HepG2 (cell line): Measurements from ENCODE around the gene AS3MT. TPM values are rescaled to one million over a fixed set of nuclear protein-coding genes. Genes with fewer than 3 reads are reported as not detected.
A peak's percentile ranks its signal among the peaks of the same experiment; 100 is the strongest.
"Not testable (repeated sequence)": the region's sequence is repeated elsewhere in the genome, so short reads cannot be mapped to it uniquely, and the experiment has no call there.

ENCODE experiments used
- ATAC-seq: fragments of 200-7000 bp; cut with Tn5 transposase; 3 replicates; pipeline ENCODE4 v1.9.1; 2020; ENCODE audit warnings: mild to moderate bottlenecking, moderate library complexity
- BruUV-seq: library from RNA; stranded (reverse); fragments of 400-500 nt; replicated peaks from 2 replicates; lab custom pipeline; 2021; lab: Mats Ljungman, UMichigan
- CTCF ChIA-PET: fragments of 300-600 bp; formaldehyde crosslinking; extraction: SDS; loops from one replicate; lab custom pipeline; 2021; ENCODE audit warnings: low total read pairs, inconsistent platforms, low intra/inter-chr PET ratio; lab: Yijun Ruan, JAX
- POLR2A ChIA-PET: fragments of 350-600 bp; sonication (Branson Sonifier 250); formaldehyde crosslinking; loops from one replicate; lab custom pipeline; 2020; ENCODE audit warnings: antibody characterized with exemption, inconsistent platforms; lab: Yijun Ruan, JAX
- DNase-seq: peaks from one replicate; pipeline ENCODE4 v3.0.0-alpha.2; 2015; ENCODE audit warnings: low spot score
- FAIRE-seq: peaks from 3 replicates; lab custom pipeline; 2011; peaks lifted over from hg19 to GRCh38; lab: Jason Lieb, UNC
- H2AFZ ChIP-seq: one replicate; pipeline ENCODE4 v1.6.1; 2011; ENCODE audit warnings: low read length, inconsistent platforms
- H3K27ac ChIP-seq: fragments of 300-600 bp; 3 replicates; pipeline ENCODE4 v1.8.0; 2011; ENCODE audit warnings: mixed run types, mild to moderate bottlenecking, mixed read lengths, low read length, inconsistent platforms; ENCODE audit not compliant: insufficient read depth; ENCODE audit errors: extremely low read length
- H3K27me3 ChIP-seq, 2 experiments: fragments of 200-600 bp in 1 of 2; 2 replicates in 1 of 2; 3 replicates in 1 of 2; pipeline versions ENCODE4 v1.6.0 to v1.8.0; 2011; ENCODE audit warnings: low read length in 2 of 2, mild to moderate bottlenecking in 2 of 2, moderate library complexity in 2 of 2, inconsistent platforms in 1 of 2; ENCODE audit not compliant: insufficient read depth in 2 of 2, control insufficient read depth in 1 of 2
- H3K36me3 ChIP-seq, 2 experiments: fragments of 200-600 bp in 1 of 2; replicated peaks in 1 of 2; 2 replicates in 1 of 2; 3 replicates in 1 of 2; pipeline versions ENCODE4 v1.5.1 to v1.8.0; 2011; ENCODE audit warnings: low read length in 2 of 2, inconsistent platforms in 1 of 2; ENCODE audit not compliant: insufficient read depth in 2 of 2, control insufficient read depth in 1 of 2
- H3K4me1 ChIP-seq: 2 replicates; pipeline ENCODE4 v1.5.1; 2012; ENCODE audit warnings: low read length, inconsistent platforms; ENCODE audit not compliant: insufficient read depth
- H3K4me2 ChIP-seq: 2 replicates; pipeline ENCODE4 v1.6.0; 2011; ENCODE audit warnings: low read depth, low read length, inconsistent platforms
- H3K4me3 ChIP-seq, 3 experiments: fragments of 200-600 bp in 1 of 3; sonication (generic), shearing (Covaris generic) in 1 of 3; replicated peaks in 1 of 3; 2 replicates each; pipeline ENCODE4 v1.5.1; 2011 to 2016; ENCODE audit warnings: low read length in 3 of 3, inconsistent platforms in 2 of 3, low read depth in 2 of 3, mild to moderate bottlenecking in 2 of 3, control low read depth in 1 of 3, mixed read lengths in 1 of 3; ENCODE audit not compliant: insufficient read depth in 1 of 3
- H3K79me2 ChIP-seq: one replicate; pipeline ENCODE4 v1.6.1; 2011; ENCODE audit warnings: low read length, inconsistent platforms; ENCODE audit not compliant: insufficient read depth
- H3K9ac ChIP-seq: 2 replicates; pipeline ENCODE4 v1.6.0; 2011; ENCODE audit warnings: mild to moderate bottlenecking, low read depth, low read length, inconsistent platforms; ENCODE audit not compliant: insufficient read depth
- H3K9me3 ChIP-seq: 2 replicates; pipeline ENCODE4 v1.5.1; 2012; ENCODE audit warnings: mild to moderate bottlenecking, low read length
- H4K20me1 ChIP-seq: 2 replicates; pipeline ENCODE4 v1.6.0; 2011; ENCODE audit warnings: inconsistent platforms, mild to moderate bottlenecking, low read length, moderate library complexity; ENCODE audit not compliant: insufficient read depth
- FOXP1 ChIP-seq, 2 experiments: fragments of 450-650 bp in 1 of 2; IDR thresholded peaks; 2 replicates each; pipeline ENCODE4 v1.6.1; 2017 to 2018; ENCODE audit warnings: antibody characterized with exemption in 1 of 2
- GATAD2A ChIP-seq: IDR thresholded peaks from 2 replicates; pipeline ENCODE4 v1.6.1; 2016
- NR2F6 ChIP-seq, 2 experiments: IDR thresholded peaks; 2 replicates each; pipeline ENCODE4 v1.6.1; 2016; ENCODE audit warnings: antibody characterized with exemption in 1 of 2, mild to moderate bottlenecking in 1 of 2
- RARA ChIP-seq: IDR thresholded peaks from 2 replicates; pipeline ENCODE4 v1.6.1; 2016; ENCODE audit warnings: missing genetic modification reagents, missing compliant biosample characterization
- WGBS: methylation state at CpG from one replicate; pipeline ENCODE4 v1.1.6; 2017; ENCODE audit warnings: low lambda C conversion rate; 5-methylcytosine and 5-hydroxymethylcytosine counted together
- in situ Hi-C: cut with HindIII; loops from 2 replicates; pipeline ENCODE4 v1.10.0; 2017; ENCODE audit warnings: low pct_unique_long_range_greater_than_20kb; ENCODE audit not compliant: extremely low pct_ligation_motif_present
- intact Hi-C: fragments of 100-400 bp; cut with micrococcal nuclease; formaldehyde crosslinking; loops from one replicate; pipeline ENCODE4 v1.10.0; 2022; ENCODE audit not compliant: unreplicated experiment
- polyA plus RNA-seq, 8 experiments: library from polyadenylated mRNA; depleted of rRNA in 3 of 8; stranded (reverse) in 7 of 8; unstranded in 1 of 8; fragments of >200 nt; fragmentation: Illumina TruSeq in 4 of 8; extraction: Trizol in 4 of 8; gene quantifications; 2 replicates each; pipeline versions ENCODE4 v1.2.1 to v1.2.3, GENCODE V29; 2011 to 2016; ENCODE audit warnings: low read depth in 4 of 8, missing spikeins in 1 of 8, mixed read lengths in 1 of 8; ENCODE audit not compliant: insufficient read depth in 1 of 8
- total RNA-seq, 5 experiments: library from RNA; depleted of rRNA; stranded (reverse); fragments of >200 nt; fragmentation: Illumina TruSeq; extraction: Trizol; gene quantifications; 2 replicates each; pipeline ENCODE4 v1.2.3, GENCODE V29; 2016; ENCODE audit warnings: low read depth in 1 of 5
- TF ChIP-seq, protein P1 (sequence below): sonication (generic); formaldehyde crosslinking; IDR thresholded peaks from 2 replicates; pipeline ENCODE4 v1.5.1; 2020; ENCODE audit warnings: mild to moderate bottlenecking, missing genetic modification reagents, moderate library complexity

Gene AS3MT
- total and polyA plus RNA-seq, 2 of the 13 experiments (the other 11 are each of a cell fraction or from before 2014, with no cell fraction given), result 8.7 to 17.4 TPM

- FAIRE-seq; H3K36me3 ChIP-seq; H3K27me3 ChIP-seq; H3K4me2 ChIP-seq; ATAC-seq; CTCF ChIA-PET; intact Hi-C loops; H3K9me3 ChIP-seq; in situ Hi-C loops; H4K20me1 ChIP-seq; TF ChIP-seq NR2F6 (IDR thresholded peaks at IDR 0.05): not testable (repeated sequence)
- peaks cover 51% of the 10 kb centered on the region for H3K4me1 ChIP-seq
- 92% methylated on average over 7 of the region's 7 CpGs for WGBS
- H3K79me2 ChIP-seq, result peaks cover 27% of the 10 kb centered on the region
- TF ChIP-seq RARA (peak; percentile 18; the same call in 1 of the 2 replicates), NR2F6 (CRISPR knock-in tag; IDR thresholded peaks at IDR 0.05) (0 out of 2 replicates have a peak, but pooled peaks have one; percentile 12)
- TF ChIP-seq, all 625 proteins: peak for 2; not testable (repeated sequence) for 623
- H3K27ac ChIP-seq, H3K9ac ChIP-seq, DNase-seq, POLR2A ChIA-PET, BruUV-seq, H2AFZ ChIP-seq, H3K4me3 ChIP-seq: not testable (repeated sequence)
These were observed 16.0 kb upstream of the AS3MT start for GRCh38 chr10:102853237-102853636.

- H3K79me2 ChIP-seq, result peaks cover 27% of the 10 kb centered on the region
- peaks cover 44% of the 10 kb centered on the region for H3K4me1 ChIP-seq
- intact Hi-C loops, H4K20me1 ChIP-seq, H2AFZ ChIP-seq, in situ Hi-C loops, H3K36me3 ChIP-seq, H3K27me3 ChIP-seq, CTCF ChIA-PET, H3K9me3 ChIP-seq, BruUV-seq: not testable (repeated sequence)
- H3K4me2 ChIP-seq, result peak overlapping the region; percentile 52
- peak overlapping the region in 2 of 3 experiments; percentile 10 to 39; a peak in 3 of 6 replicates for H3K4me3 ChIP-seq
- peak; percentile 83 for DNase-seq
- peak overlapping the region; percentile 13; the same call in 1 of the 2 replicates for H3K9ac ChIP-seq
- H3K27ac ChIP-seq, result peak overlapping the region; percentile 58
- POLR2A ChIA-PET, result interaction anchor here (2.0 kb wide), 1 partner anchor 10 kb away, joined by 6 read pairs; no protein-coding TSS in a partner anchor
- WGBS, result 47% methylated on average over 10 of the region's 11 CpGs
- peak; percentile 15 for FAIRE-seq
- peak; percentile 17; the same call in 1 of the 3 replicates for ATAC-seq
- TF ChIP-seq GATAD2A (peak; percentile 26; the same call in 1 of the 2 replicates), FOXP1 (IDR thresholded peaks at IDR 0.05) (peak; percentile 62), FOXP1 (CRISPR knock-in tag; IDR thresholded peaks at IDR 0.05) (peak; percentile 55; the same call in 1 of the 2 replicates)
- TF ChIP-seq, protein P1, sequence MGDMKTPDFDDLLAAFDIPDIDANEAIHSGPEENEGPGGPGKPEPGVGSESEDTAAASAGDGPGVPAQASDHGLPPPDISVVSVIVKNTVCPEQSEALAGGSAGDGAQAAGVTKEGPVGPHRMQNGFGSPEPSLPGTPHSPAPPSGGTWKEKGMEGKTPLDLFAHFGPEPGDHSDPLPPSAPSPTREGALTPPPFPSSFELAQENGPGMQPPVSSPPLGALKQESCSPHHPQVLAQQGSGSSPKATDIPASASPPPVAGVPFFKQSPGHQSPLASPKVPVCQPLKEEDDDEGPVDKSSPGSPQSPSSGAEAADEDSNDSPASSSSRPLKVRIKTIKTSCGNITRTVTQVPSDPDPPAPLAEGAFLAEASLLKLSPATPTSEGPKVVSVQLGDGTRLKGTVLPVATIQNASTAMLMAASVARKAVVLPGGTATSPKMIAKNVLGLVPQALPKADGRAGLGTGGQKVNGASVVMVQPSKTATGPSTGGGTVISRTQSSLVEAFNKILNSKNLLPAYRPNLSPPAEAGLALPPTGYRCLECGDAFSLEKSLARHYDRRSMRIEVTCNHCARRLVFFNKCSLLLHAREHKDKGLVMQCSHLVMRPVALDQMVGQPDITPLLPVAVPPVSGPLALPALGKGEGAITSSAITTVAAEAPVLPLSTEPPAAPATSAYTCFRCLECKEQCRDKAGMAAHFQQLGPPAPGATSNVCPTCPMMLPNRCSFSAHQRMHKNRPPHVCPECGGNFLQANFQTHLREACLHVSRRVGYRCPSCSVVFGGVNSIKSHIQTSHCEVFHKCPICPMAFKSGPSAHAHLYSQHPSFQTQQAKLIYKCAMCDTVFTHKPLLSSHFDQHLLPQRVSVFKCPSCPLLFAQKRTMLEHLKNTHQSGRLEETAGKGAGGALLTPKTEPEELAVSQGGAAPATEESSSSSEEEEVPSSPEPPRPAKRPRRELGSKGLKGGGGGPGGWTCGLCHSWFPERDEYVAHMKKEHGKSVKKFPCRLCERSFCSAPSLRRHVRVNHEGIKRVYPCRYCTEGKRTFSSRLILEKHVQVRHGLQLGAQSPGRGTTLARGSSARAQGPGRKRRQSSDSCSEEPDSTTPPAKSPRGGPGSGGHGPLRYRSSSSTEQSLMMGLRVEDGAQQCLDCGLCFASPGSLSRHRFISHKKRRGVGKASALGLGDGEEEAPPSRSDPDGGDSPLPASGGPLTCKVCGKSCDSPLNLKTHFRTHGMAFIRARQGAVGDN (CRISPR knock-in tag), result 0 out of 2 replicates have a peak, but pooled peaks have one; percentile 13
These were observed 13.4 kb upstream of the AS3MT start for GRCh38 chr10:102855731-102856436.
